B cell (primary cell): Measurements from ENCODE around the gene HSFX4. TPM values are rescaled to one million over a fixed set of nuclear protein-coding genes. Genes with fewer than 3 reads are reported as not detected.

Source experiments
- ATAC-seq: fragments of 200-7000 bp; cut with Tn5 transposase; one replicate; pipeline ENCODE4 v1.10.0; 2021; ENCODE audit warnings: low read depth, mild to moderate bottlenecking, moderate number of reproducible peaks, moderate library complexity
- CTCF ChIA-PET: fragments of 350-600 bp; sonication (Branson Sonifier 250); formaldehyde crosslinking; loops from one replicate; lab custom pipeline; 2021; ENCODE audit warnings: antibody characterized with exemption, inconsistent platforms; lab: Charles Lee
- POLR2A ChIA-PET: fragments of 350-600 bp; sonication (Branson Sonifier 250); formaldehyde crosslinking; loops from one replicate; lab custom pipeline; 2021; ENCODE audit warnings: antibody characterized with exemption; lab: Charles Lee
- DNase-seq: peaks from one replicate; pipeline ENCODE4 v3.0.0; 2013
- H2AFZ ChIP-seq: 2 replicates; pipeline ENCODE4 v1.6.1; 2012; ENCODE audit warnings: mild to moderate bottlenecking, low read depth, low read length; ENCODE audit not compliant: insufficient read depth, poor library complexity, severe bottlenecking
- H3K27ac ChIP-seq, 2 donors: 1 replicate in 1 of 2; 2 replicates in 1 of 2; pipeline ENCODE4 v1.5.1; 2012 to 2013; ENCODE audit warnings: low read length in 2 of 2, mild to moderate bottlenecking in 2 of 2, moderate library complexity in 1 of 2
- H3K27me3 ChIP-seq, 4 experiments: fragments of 200-600 bp in 1 of 4; sonication (generic) in 1 of 4; replicated peaks in 1 of 4; 1 replicate in 2 of 4; 2 replicates in 2 of 4; pipeline versions ENCODE4 v1.6.1 to v1.7.0; 2013 to 2016; ENCODE audit warnings: low read length in 3 of 4, mild to moderate bottlenecking in 2 of 4, mixed read lengths in 1 of 4, moderate library complexity in 1 of 4; ENCODE audit not compliant: insufficient read depth in 4 of 4, control insufficient read depth in 3 of 4; ENCODE audit errors: control extremely low read depth in 1 of 4
- H3K36me3 ChIP-seq, 2 experiments: replicated peaks in 1 of 2; 1 replicate in 1 of 2; 2 replicates in 1 of 2; pipeline versions ENCODE4 v1.6.1 to v1.7.1; 2013; ENCODE audit warnings: low read length in 1 of 2; ENCODE audit not compliant: insufficient read depth in 2 of 2, control insufficient read depth in 1 of 2; ENCODE audit errors: control extremely low read depth in 1 of 2, extremely low read depth in 1 of 2
- H3K4me1 ChIP-seq, 2 donors: fragments of 200-600 bp in 1 of 2; sonication (generic) in 1 of 2; 1 replicate in 1 of 2; 2 replicates in 1 of 2; pipeline versions ENCODE4 v1.5.1 to v1.6.1; 2013 to 2017; ENCODE audit warnings: low read length in 2 of 2; ENCODE audit not compliant: control insufficient read depth in 2 of 2, insufficient read depth in 2 of 2
- H3K4me2 ChIP-seq: replicated peaks from 2 replicates; pipeline ENCODE3; 2012; ENCODE audit warnings: mild to moderate bottlenecking, low read depth, low read length; ENCODE audit not compliant: poor library complexity, severe bottlenecking
- H3K4me3 ChIP-seq, 5 experiments: fragments of 200-600 bp in 1 of 5; sonication (generic) in 1 of 5; 1 replicate in 3 of 5; 2 replicates in 2 of 5; pipeline versions ENCODE4 v1.5.1 to v1.7.0; 2011 to 2016; ENCODE audit warnings: low read length in 4 of 5, mild to moderate bottlenecking in 4 of 5, low read depth in 2 of 5, control low read depth in 1 of 5, moderate library complexity in 1 of 5; ENCODE audit not compliant: insufficient read depth in 1 of 5; ENCODE audit errors: control extremely low read depth in 1 of 5, extremely low read depth in 1 of 5
- H3K79me2 ChIP-seq: fragments of 200-600 bp; sonication (generic); one replicate; pipeline ENCODE4 v1.6.0; 2016; ENCODE audit warnings: low read length; ENCODE audit not compliant: control insufficient read depth, insufficient read depth
- H3K9ac ChIP-seq: fragments of 200-600 bp; sonication (generic); 2 replicates; pipeline ENCODE4 v1.6.1; 2017; ENCODE audit warnings: mild to moderate bottlenecking, low read length, moderate library complexity
- H3K9me3 ChIP-seq, 3 donors: one replicate each; pipeline versions ENCODE4 v1.6.1 to v1.7.1; 2013; ENCODE audit warnings: low read length in 2 of 3; ENCODE audit not compliant: control insufficient read depth in 2 of 3, insufficient read depth in 1 of 3; ENCODE audit errors: control extremely low read depth in 1 of 3
- H4K20me1 ChIP-seq: 2 replicates; pipeline ENCODE4 v1.6.0; 2012; ENCODE audit warnings: mild to moderate bottlenecking, low read length; ENCODE audit not compliant: insufficient read depth, control insufficient read depth, poor library complexity, severe bottlenecking
- H3K27ac Mint-ChIP-seq: one replicate; pipeline ENCODE4 v1.8.0; 2021; ENCODE audit warnings: mixed read lengths
- H3K27me3 Mint-ChIP-seq: one replicate; pipeline ENCODE4 v1.8.0; 2021; ENCODE audit warnings: mixed read lengths
- H3K4me1 Mint-ChIP-seq: one replicate; pipeline ENCODE4 v1.8.0; 2021; ENCODE audit warnings: mixed read lengths
- H3K4me3 Mint-ChIP-seq: one replicate; pipeline ENCODE4 v1.8.0; 2021; ENCODE audit warnings: mixed read lengths
- H3K9me3 Mint-ChIP-seq: one replicate; pipeline ENCODE4 v1.8.0; 2022; ENCODE audit warnings: mixed read lengths; ENCODE audit not compliant: insufficient read depth
- CTCF ChIP-seq: fragments of 200-600 bp; IDR thresholded peaks from one replicate; pipeline ENCODE4 v1.8.0; 2022; ENCODE audit warnings: antibody characterized with exemption, mild to moderate bottlenecking
- EZH2 ChIP-seq: IDR thresholded peaks from 2 replicates; pipeline ENCODE4 v1.6.1; 2012; ENCODE audit warnings: borderline replicate concordance, low read depth, mild to moderate bottlenecking, moderate library complexity, low read length; ENCODE audit not compliant: insufficient read depth, poor library complexity, severe bottlenecking
- WGBS: methylation state at CpG from one replicate; pipeline ENCODE4 v1.1.5; 2013; ENCODE audit warnings: missing lambda C conversion rate; ENCODE audit not compliant: insufficient coverage; 5-methylcytosine and 5-hydroxymethylcytosine counted together
- intact Hi-C: fragments of 100-400 bp; cut with micrococcal nuclease; formaldehyde crosslinking; loops from one replicate; pipeline ENCODE4 v1.10.0; 2022
- polyA plus RNA-seq: library from polyadenylated mRNA; depleted of rRNA; stranded (reverse); fragments of >200 nt; gene quantifications from 2 replicates; pipeline ENCODE4 v1.2.3, GENCODE V29; 2012
- total RNA-seq, 2 donors: library from RNA; stranded (reverse); fragments of 120-200 nt in 1 of 2; gene quantifications; 1 replicate in 1 of 2; 2 replicates in 1 of 2; pipeline versions ENCODE4 v1.2.3 to v1.2.4, GENCODE V29; 2013 to 2022

The HSFX4 gene
- total and polyA plus RNA-seq, 2 donors (not counting 1 experiment from before 2014, with no cell fraction given): not detected

- DNase-seq: peak; percentile 29
- no peaks in the 10 kb centered on the region for H4K20me1 ChIP-seq
- TF ChIP-seq EZH2 (no peak), CTCF (peak; percentile 49)
- H3K4me3 ChIP-seq: no peak overlapping the region
- ChIA-PET CTCF (no interaction called here), POLR2A (no interaction called here)
- H2AFZ ChIP-seq: no peak overlapping the region
- whole genome bisulfite sequencing: 0% methylated on average over 1 of the region's 9 CpGs
- H3K27ac Mint-ChIP-seq: no peak overlapping the region
- H3K4me3 Mint-ChIP-seq: no peak overlapping the region
- intact Hi-C loops: loop anchor here (2.0 to 5.0 kb wide), 2 partner anchors 524 to 624 kb away; no protein-coding TSS in a partner anchor
- ATAC-seq: no peak
- H3K9me3 ChIP-seq: no peaks in the 10 kb centered on the region
- H3K27me3 ChIP-seq: no peaks in the 10 kb centered on the region
- no peak overlapping the region for H3K27ac ChIP-seq
- peaks cover 0 to 2% of the 10 kb centered on the region in 2 experiments for H3K36me3 ChIP-seq
- no peaks in the 10 kb centered on the region for H3K4me1 Mint-ChIP-seq
- H3K79me2 ChIP-seq: no peaks in the 10 kb centered on the region
- H3K27me3 Mint-ChIP-seq: no peaks in the 10 kb centered on the region
- no peak overlapping the region for H3K9ac ChIP-seq
- no peaks in the 10 kb centered on the region for H3K9me3 Mint-ChIP-seq
- no peak overlapping the region for H3K4me2 ChIP-seq
- no peaks in the 10 kb centered on the region for H3K4me1 ChIP-seq
Measured at GRCh38 chrX:149962859-149963757, 33.7 kb downstream of the HSFX4 start.

DNA sequence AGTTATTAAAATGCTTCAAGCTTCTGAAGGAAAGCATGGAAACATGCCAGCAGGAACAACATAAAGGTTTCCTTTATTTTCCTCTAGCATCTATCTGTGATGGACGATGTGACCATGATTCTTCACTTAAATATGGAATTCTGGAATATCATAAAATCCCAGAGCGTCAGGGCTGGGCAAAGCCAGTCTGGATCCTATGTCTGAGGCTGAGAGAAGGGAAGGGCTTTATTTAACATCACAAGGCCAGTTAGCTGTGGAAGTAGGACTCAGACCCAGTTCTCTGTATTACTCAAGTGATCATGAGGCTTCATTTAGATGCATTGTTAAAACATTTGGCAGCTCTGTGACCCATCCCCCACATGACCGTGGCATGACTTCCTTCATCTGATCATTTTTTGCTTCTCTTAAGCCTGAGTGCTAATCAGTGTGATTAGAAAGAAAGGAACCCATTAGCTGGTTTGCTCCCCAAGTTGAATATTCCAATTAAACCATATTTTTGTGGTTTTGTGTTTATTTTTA lies 49.8 kb downstream of the HSFX4 start:
- no peak overlapping the region for H3K9ac ChIP-seq
- no peaks in the 10 kb centered on the region for H3K79me2 ChIP-seq
- no peaks in the 10 kb centered on the region for H3K9me3 ChIP-seq
- no peak for TF ChIP-seq EZH2
- TF ChIP-seq CTCF: no peak
- ATAC-seq: no peak
- H3K36me3 ChIP-seq: no peaks in the 10 kb centered on the region
- no peaks in the 10 kb centered on the region for H3K4me1 ChIP-seq
- DNase-seq: no peak
- no peaks in the 10 kb centered on the region for H3K9me3 Mint-ChIP-seq
- H3K4me3 Mint-ChIP-seq: no peak overlapping the region
- no peaks in the 10 kb centered on the region for H4K20me1 ChIP-seq
- no peak overlapping the region for H3K27ac Mint-ChIP-seq
- no peak overlapping the region for H3K4me3 ChIP-seq
- ChIA-PET POLR2A (no interaction called here), CTCF (no interaction called here)
- H2AFZ ChIP-seq: no peak overlapping the region
- no peak overlapping the region for H3K27ac ChIP-seq
- WGBS: no CpG with 5 or more reads among the region's 3 CpGs
- intact Hi-C loops: no loop called here
- no peak overlapping the region for H3K4me2 ChIP-seq
- H3K27me3 ChIP-seq: no peaks in the 10 kb centered on the region
- H3K4me1 Mint-ChIP-seq: peaks cover 3% of the 10 kb centered on the region
- H3K27me3 Mint-ChIP-seq: no peaks in the 10 kb centered on the region
